Measurements from ENCODE around the gene SLC23A2.

The SLC23A2 gene

DNA sequence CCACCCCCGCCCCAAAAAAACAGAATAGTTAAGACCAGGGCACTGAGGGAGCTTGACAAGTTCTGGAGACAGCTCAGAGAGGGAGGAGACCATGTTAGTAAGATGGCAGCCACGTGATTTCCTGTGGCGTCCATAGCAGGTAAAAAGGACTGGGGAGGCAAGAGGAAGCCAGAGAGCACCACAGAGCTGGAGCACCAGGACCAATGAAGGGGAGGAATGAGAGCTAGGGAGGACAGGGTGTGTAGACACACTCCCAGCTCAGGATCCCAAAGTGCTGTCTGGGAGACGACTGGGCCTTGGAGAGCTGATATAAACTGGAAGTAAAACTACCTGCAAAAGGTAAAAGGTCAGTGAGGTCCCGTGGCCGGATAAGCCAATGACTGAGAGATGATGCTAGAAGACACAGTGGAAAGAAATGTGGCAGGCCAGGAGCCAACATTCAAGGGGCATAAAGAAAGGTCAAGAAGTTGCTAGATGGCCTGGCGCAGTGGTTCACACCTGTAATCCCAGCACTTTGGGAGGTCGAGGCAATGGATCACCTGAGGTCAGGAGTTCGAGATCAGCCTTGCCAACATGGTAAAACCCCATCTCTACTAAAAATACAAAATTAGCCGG, 39.0 kb downstream of the SLC23A2 start:
- no peak for FAIRE-seq

DNA sequence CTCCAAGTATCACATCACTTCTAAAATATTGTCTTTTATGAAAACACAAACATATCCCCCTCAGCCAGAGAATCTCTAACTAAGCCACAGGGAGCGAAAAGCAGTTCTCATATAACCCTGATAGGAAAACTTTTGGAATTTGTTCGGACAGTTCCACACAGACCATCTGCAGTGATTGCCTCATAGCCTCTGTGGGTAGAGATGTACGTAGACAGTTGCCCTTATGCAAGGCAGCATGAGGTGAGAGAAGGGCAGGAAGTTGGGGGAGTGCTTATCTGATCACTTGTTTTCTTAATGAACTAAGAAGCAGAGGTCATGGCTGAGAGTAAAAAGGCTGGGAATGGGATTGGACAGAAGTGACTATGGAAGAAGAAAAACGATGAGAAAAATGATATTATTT, 39.6 kb downstream of the SLC23A2 start:
- FAIRE-seq, result no peak

DNA sequence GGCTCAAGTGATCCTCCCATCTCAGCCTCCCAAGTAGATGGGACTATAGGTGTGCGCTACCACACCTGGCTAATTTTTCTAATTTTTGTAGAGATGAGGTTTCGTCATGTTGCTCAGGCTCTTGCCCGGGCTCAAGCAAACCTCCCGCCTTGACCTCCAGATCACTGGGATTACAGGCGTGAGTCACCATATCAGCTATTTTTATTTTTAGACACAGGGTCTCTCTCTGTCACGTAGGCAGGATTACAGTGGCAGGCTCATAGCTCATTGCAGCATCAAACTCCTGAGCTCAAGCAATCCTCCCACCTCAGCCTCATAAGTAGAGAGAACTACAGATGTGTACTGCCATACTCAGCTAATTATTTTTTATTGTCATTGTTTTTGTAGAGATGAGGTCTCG, 41.7 kb downstream of the SLC23A2 start:
- FAIRE-seq, result no peak

DNA sequence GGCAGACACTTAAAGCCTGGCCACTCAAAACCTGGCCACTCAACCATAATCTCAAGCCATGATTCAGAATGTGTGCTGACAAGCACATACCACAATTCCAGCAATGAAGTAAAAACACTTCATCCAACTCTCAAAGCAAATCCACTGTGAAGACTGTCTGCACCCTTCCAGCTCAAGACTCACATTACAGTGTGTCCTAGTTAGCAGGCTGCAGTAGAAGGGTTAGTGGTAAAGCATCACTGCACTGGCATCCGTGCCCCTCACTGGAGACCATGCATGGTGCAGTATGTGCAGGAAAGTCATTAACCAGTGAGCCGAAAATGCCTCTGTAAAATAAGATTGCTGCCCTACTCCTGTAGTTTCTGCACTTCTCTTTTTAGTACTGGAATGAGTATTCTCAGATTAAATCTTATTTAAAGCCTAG, 43.4 kb downstream of the SLC23A2 start:
- FAIRE-seq, result no peak

DNA sequence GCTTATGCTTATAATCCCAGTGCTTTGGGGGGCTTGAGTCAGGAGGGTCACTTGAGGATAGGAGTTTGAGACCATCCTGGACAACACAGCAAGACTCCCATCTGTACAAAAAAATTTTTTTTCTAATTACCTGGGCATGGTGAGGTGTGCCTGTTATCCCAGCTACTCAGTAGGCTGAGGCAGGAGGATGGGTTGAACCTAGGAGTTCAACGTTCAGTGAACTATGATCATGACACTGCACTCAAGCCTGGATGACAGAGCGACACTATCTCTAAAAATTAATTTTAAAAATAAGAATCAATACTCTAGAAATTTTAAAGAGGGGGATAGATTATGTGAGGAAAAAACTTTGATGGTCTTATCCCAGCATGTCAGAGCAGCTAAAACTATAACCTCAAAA, 44.1 kb downstream of the SLC23A2 start:
- FAIRE-seq, result no peak

DNA sequence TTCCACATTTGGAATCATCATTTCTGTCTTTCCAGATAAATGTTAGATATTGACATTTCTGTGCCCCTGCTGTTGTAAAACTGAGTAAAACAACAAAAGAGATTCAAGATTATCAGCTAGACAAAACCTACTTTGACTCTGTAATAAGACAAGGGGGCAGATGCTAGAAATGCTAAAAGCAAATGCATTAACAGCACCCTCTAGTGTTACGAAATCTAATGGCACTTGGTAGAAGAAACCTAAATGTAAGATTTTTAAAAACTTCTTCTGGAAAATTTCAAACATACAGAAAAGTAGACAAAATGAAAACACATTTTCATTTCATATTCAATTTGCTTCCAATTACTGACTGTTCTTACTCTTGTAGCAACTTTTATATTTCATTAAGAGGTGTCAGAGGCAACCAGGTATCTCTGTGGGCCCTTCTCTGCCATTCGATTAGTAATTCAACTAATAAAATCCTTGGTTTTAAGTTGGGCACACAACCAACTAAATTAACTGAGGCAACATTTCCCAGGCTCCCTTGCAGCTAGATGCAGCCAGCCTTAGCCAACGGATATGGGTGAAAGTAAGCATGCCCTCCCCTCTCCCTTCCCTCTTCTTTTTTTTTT, 45.0 kb downstream of the SLC23A2 start:
- FAIRE-seq, result peak; percentile 96

DNA sequence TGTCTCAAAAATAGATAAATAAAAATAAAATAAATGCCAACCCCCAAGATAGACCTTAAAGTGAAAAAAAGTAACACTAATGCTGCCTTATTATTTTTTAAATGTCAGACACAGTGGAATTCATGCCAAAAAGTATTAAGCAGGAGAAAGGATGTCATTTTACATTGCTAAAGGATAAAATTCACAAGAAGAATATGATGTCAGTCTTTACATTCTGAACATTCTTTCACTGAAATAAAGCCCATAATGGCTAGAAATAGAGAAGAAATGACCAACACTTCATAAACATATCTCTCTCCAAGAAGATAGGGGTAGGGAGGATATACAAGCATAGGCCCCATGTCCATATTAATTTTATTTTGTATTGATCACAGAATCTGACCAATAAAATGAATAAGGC, 47.4 kb downstream of the SLC23A2 start:
- no peak for FAIRE-seq

DNA sequence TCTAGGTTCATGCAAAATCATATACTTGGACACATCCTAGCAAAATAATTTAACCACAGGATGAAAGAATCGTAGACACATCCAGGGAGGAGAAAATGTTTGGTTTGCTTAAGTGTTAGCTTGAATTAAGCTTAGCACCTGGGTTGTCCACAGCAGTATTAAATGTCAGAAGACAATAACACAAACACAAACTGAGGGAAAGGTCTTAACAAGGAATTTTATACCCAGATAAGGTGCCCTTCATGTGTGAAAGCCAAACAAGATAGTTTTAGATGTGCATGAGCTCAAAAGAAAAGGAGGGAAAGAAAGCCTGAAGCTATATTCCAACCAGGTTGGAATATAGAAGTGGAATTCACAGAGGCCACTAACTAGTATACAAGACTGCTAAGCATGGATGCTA, 49.1 kb downstream of the SLC23A2 start:
- FAIRE-seq, result no peak

DNA sequence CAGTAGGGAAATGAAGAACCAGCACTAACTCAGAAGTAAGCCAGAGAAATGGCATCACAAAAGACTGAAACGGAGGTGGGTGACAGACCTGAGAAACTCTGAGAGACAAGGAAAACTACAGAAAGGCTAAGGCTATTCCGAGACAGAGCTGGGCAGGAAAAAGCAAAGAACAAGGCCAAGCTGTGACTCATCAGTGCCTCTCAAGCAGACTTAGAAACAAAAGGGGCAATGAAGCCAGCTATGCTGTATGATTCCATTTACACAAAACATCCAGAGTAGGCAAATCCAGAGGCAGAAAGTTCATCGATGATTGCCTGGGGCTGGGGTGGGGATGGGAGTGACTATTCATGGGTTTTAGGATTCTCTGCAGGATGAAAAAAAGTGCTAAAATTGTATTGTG, 50.0 kb downstream of the SLC23A2 start:
- no peak for FAIRE-seq

DNA sequence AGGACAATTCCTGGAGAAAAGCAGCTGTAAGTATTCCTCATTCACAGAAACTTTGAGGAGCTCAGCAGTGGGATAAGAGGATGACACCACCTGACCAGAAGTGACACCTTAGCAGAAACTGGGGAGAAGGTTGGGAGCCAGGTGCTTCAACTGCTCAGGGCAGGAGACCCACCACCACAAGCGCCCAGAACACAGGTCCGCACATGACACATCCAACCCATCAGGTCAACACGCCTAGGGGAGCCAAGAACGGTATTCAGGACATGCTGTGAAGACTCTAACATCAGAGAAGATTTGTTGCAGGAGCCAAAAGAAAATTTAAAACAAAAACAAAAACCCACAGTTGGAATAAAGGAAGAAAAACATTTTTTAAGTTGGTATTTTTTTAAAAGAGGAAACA, 50.5 kb downstream of the SLC23A2 start:
- FAIRE-seq, result no peak

DNA sequence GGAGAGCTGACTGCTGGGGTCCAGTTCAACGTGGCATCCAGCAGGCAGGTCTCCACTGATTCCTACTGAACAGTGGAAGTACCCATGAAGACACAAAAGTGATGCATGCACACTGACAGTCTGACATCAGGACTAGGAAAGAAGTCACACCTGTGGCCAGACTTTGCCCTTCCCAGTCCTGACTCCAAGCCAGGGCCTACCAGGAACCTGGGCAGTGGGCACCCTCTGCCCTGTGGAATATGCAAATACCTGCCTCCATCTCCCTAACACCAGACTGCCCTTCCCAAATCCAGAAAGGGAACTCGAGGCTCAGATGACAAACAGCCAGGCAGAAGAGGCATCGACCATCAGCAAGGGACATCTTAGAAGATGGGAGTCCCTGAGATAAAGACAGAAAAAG, 50.9 kb downstream of the SLC23A2 start:
- no peak for FAIRE-seq

DNA sequence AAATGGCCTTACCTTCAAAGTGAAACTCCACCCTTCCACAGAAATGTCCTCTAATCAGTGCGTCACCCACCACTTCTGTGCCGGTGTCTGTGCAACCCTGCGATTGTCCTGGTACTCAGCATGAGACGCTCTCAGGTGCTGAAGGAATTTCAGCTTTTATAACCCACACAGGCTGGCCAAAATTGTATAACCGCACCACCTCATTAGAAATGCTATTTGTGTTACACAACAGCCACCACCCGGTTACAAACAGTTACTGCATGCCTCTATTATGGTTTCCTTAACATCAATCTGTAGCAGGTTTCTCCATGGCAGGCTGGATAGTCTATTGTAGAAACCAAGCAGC, 51.5 kb downstream of the SLC23A2 start:
- FAIRE-seq, result no peak

DNA sequence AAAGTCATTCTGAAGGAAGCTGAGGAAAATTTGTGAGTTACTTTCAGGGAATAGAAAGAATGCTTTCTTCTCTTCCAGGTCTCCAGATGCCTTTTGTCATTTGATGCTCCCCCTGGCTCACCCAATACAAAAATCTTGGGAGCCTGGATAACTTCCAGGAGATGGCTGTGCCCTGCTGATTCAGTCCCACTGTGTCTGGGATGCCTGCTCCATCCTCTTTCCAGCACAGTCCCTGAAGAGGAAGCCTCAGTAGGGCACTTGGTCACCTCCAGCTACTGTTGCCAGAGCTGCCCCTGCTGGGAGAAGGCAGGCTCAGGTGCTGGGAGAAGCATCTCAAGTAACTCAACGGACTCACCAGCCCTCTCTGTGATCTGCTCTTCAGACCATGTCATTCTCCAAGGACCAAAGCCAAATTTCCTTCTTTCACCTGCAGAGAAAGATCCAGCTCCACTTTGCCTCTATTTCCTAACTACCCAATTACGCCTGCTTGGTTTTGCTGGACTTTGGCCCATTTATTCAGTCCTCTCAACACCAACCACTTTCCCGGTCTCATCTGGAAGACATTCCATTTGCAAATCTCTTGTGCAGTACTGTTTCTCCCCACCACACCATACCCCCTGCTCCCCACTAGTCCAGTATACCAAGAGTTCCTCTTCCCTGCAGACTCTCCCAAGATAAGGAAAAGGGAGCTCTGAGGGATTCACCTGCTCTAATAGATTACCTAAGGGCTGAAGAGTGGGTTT, 53.3 kb downstream of the SLC23A2 start:
- no peak for FAIRE-seq

DNA sequence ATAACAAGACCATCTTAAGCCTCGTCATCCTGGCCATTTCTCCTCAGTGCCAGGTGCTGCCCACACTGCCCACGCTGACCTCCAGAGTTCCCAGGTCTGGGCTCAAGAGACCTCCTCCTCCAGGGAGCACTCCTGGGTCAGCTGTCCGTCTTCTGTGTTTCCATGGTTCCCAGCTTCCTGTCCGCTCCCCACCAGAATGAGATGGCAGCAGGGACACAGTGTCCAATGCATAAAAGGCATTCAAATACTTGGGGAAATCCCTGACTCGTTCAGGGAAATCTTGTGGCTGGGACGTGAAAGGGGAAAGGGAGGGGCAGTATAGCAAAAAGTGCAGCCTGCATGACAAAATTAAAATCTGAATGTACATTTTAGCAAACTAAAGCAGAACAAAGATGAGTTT, 54.3 kb downstream of the SLC23A2 start:
- FAIRE-seq, result no peak

DNA sequence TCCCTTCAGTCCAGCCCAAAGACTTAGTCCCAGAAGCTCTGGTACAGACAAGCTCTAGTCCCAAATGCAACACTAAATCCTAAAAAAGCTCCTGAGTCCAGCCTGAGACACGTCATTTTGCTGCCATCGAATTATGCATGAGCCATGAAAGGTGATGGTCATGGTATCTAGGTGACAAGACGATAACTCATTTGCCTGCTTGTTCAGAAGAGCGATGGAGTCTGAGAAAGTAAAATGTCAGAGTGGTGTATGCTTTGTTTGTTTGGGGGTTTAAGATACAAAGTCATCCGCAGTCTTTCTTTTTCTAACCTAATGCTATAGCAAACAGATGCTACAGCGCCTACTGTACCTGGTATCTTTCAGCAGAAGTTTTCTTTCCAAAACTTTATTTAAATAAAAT, 54.7 kb downstream of the SLC23A2 start:
- no peak for FAIRE-seq

DNA sequence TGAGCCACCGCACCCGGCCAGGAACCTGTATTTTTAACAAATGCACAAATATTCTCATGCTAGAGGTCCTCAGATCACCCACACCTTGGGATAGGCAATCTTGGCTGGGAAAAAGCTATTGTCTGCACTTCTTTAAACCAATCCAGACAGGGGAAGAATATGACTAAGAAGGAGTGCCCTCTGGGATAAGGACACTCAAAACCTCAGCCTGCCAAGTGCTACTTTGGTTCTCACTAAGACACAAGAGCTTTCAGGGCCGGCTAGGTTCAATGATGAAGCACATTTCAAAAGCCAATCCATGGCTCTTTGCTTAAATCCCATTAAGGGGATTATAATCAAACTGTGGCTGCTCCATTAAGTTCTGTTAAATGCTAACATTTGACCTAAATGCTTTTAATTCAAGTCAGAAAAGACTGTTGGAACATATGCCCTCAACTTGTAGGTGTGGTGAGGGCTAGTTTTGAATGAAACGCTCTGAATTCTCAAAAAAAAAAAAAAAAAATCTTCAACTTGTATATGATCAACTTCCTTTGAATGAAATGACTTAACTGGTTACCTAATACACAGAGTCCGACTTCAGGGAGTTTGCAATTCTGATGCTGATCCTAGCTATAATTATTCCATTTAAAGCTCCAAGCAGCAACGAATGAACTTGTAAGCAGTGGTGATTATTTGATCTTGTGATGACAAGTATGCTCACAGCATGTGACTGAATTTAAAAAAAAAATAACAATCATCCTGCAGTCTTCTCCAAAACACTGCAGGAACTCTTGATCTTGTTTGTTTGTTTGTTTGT, 56.6 kb downstream of the SLC23A2 start:
- no peak for FAIRE-seq

DNA sequence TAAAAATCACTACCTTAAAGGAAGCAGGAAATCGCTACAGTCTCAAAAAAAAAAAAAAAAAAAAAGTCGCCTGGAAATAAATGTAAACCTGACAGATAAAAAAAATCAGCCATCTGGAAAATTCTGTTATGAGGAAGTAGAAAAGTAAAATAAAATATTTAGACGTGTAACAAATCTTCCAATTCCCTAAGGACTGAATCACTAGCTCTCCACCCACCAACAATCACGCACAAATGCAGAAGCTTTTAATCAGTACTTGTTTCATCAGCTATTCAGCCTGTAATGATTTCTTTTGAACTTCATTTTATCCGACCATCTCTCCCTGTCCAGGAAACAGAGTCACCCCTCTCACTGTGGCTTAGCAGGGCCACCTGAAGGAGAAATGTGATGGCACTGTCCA, 59.0 kb downstream of the SLC23A2 start:
- no peak for FAIRE-seq

DNA sequence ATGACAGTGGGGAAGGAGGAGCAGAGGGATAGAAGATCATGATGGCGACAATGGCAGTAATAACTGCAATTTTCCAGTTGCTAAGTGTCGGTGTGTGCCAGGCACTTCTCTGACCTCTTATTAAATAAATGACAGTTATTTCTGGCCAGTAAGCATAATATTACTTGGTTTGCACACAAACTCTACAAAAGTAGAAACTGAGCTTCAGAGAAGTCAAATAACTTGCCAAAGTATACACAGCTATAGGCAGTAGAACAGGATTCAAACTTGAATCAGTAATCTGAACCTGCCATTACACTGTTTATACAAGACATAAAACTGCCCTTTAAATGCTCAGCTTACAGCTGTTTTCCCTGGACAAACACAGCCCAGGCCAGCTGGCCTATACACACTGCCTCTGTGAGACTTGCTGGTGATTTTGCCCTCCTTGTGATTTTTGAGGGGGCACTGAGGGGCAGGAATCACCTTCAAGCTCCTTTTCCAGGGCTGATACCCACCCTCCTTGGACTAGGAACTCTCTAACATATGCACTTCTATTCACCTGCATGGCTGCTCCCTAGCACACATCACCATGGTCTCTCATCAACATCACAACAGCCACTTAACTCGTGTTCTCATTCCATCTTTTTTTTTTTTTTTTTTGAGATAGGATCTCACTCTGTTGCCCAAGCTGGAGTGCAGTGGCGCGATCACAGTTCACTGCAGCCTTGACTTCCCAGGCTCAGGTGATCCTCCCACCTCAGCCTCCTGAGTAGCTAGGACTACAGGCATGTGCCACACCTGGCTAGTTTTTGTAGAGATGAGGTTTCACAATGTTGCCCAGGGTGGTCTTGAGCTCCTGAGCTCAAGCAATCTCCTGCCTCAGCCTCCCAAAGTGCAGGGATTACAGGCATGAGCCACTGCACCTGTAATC, 63.6 kb downstream of the SLC23A2 start:
- no peak for FAIRE-seq

DNA sequence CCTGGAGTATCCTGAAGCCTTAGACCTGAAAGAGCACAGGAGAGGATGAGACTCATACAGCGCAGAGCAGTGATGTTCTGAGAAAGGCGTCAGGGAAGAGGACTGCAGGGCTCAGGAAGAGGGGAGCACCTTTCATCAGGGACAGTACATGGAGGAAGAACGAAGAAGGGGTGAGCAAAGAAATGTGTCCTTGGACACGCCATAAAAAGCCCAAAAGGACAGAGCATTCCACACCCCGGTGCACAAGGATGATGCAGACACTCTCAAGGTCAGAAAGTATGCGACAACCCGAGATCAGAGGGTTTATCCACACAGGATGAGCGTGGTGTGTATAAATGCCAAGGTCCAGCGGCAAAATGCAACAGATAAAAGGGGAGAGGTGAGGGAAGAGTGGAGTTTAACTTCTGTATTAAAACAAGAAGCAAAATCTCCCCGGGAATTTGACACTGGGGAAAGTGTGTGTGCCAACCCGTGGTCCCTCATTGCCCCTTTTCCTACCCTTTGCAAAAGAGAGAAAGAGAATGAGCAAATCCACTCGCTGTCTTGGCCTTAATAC, 64.4 kb downstream of the SLC23A2 start:
- no peak for FAIRE-seq

DNA sequence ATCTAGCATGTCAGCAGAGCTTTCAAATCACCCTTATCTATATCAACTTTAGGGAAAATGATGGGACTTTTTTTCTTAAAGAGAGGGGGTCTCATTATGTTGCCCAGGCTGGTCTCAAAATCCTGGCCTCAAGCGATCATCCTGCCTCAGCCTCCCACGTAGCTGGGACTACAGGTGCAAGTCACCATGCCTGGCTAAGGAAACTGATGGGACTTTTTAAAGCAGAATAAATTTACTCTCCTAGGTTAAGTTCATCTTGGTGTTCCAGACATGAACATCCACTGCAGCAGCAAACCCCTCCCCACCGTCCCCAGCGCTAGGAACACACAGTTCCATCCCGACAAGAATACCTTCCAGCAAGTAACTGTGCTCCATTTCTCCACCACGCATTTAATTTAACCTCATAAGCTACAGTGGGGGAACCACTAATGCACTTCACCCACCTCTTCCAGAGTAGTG, 64.9 kb downstream of the SLC23A2 start:
- FAIRE-seq, result no peak

DNA sequence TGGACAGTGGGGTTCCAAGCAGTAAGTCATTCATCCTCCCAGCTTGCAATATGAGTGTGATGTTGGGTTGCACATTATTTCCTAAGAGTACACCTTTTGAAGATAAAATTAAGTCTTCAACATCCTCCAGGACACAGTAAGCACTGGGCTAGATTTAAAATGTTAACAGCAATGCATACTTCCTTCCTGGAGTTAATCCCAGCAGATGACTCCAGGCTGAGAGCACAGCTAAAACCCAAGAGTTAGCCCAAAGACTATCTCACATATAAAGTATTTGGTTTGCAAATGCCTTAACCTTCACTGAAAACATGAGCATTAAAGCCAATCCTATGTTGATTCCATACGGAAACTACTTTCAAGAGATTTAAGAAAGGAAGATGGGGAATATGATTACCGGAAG, 69.2 kb downstream of the SLC23A2 start:
- FAIRE-seq, result no peak

DNA sequence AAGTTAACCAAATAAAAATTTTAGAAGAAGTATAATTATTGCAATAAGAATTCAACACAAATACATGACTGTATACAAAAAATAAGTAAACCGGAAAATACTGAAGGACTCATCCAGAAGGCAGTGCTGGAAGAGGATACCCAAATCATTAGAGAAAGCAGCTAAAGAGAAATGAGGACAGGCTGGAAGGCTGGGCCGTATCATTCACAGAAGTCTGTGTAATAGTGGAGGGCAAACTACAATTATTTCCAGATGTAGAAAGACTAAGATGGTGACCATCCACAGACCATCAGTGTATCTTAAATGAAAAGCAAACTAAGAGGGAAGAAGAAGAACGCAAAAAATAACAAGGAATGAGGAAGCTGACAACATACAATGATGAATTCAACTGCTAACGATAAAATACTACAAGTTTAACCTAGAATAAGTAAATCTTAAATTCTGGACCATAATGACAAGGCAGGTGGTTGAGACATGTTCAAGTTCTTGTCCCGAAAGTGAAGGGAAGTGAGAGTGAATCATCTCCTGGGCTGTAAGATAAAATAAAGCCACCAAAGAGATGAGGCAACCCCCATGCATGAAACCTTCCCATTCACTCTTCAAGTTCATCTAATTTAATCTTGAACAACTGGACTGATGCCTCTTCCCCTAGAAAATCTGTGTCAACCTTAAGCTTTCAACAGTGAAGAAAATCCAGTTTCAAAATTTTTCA, 71.5 kb downstream of the SLC23A2 start:
- FAIRE-seq, result no peak

All from A204.1 (cell line).